Subcutaneous abdominal adipose tissue (tissue), 5 donors: Measurements from ENCODE around the gene REEP1.

Experiments used
- H3K27ac ChIP-seq: one replicate; pipeline ENCODE4 v1.7.0; 2013; ENCODE audit warnings: low read depth, mild to moderate bottlenecking, inconsistent platforms, low read length, moderate library complexity
- H3K27me3 ChIP-seq, 5 donors: one replicate each; pipeline ENCODE4 v1.7.0; 2013; ENCODE audit warnings: low read length in 5 of 5, inconsistent platforms in 1 of 5; ENCODE audit not compliant: control insufficient read depth in 5 of 5, insufficient read depth in 4 of 5
- H3K36me3 ChIP-seq, 5 donors: one replicate each; pipeline ENCODE4 v1.7.0; 2013; ENCODE audit warnings: low read length in 5 of 5; ENCODE audit not compliant: control insufficient read depth in 5 of 5, insufficient read depth in 5 of 5
- H3K4me1 ChIP-seq, 5 donors: one replicate each; pipeline ENCODE4 v1.7.0; 2013; ENCODE audit warnings: low read length in 5 of 5, mild to moderate bottlenecking in 3 of 5, moderate library complexity in 1 of 5; ENCODE audit not compliant: control insufficient read depth in 5 of 5, insufficient read depth in 5 of 5
- H3K4me3 ChIP-seq, 5 donors: one replicate each; pipeline ENCODE4 v1.7.0; 2013; ENCODE audit warnings: low read length in 5 of 5, low read depth in 1 of 5
- H3K9ac ChIP-seq, 5 donors: one replicate each; pipeline ENCODE4 v1.7.0; 2013; ENCODE audit warnings: low read length in 5 of 5, mild to moderate bottlenecking in 4 of 5, moderate library complexity in 3 of 5
- H3K9me3 ChIP-seq, 5 donors: one replicate each; pipeline ENCODE4 v1.7.0; 2013; ENCODE audit warnings: low read length in 5 of 5; ENCODE audit not compliant: control insufficient read depth in 5 of 5
- donor health status: healthy.
- donor health status: healthy.
- donor health status: healthy.
- donor health status: healthy.
- donor health status: healthy.

The REEP1 gene

GRCh38 chr2:86239745-86240144 lies 97.7 kb downstream of the REEP1 start:
- Histone ChIP-seq H3K4me3 (no peak overlapping the region), H3K36me3 (no peaks in the 10 kb centered on the region), H3K9ac (no peak overlapping the region), H3K27me3 (peaks cover 0 to 2% (median 0%) of the 10 kb centered on the region in 5 donors), H3K4me1 (peaks cover 0 to 17% (median 0%) of the 10 kb centered on the region in 5 donors), H3K9me3 (no peaks in the 10 kb centered on the region), H3K27ac (no peak overlapping the region)

DNA sequence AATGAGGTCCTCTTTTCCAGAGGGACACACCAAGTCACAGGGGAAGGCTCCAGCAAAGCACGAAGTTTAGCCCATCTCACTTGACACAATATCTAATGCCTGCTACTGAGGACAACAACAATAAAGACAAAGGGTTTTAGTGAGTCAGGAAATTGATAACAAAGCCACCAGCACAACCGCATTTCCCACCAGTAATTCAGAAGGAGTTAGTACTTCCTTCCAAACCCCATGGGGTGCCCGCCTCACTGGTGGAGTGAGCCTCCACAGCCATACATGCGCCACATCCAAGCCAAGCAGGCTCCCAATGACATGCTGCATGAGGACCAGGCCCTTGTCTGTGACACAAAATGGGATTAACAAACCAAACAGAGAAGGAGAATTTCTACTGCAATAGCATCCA lies 98.1 kb downstream of the REEP1 start:
- peaks cover 0 to 2% (median 0%) of the 10 kb centered on the region in 5 donors for H3K27me3 ChIP-seq
- no peak overlapping the region for H3K4me3 ChIP-seq
- H3K9ac ChIP-seq, result no peak overlapping the region
- H3K9me3 ChIP-seq, result no peaks in the 10 kb centered on the region
- no peaks in the 10 kb centered on the region for H3K36me3 ChIP-seq
- peaks cover 0 to 17% (median 0%) of the 10 kb centered on the region in 5 donors for H3K4me1 ChIP-seq
- H3K27ac ChIP-seq, result no peak overlapping the region

DNA sequence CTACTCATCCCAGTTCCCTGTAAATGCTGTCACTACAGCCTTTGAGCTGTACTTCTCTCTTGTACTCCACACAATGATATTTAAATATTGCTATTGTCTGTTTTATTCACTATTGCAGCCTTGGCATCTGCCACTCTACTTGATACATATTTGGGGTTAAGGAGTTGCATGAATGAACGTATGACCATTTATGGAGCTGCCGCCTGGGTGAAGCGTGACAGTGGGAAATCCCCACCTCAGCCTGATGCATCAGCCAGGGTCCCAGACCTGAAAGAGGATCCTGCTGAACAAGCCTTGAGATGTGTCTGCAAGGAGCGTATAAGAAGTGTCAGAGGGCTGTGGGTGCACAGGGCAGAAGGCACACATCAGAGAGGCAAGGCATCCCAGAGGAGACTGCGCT lies 99.1 kb downstream of the REEP1 start:
- no peaks in the 10 kb centered on the region for H3K9me3 ChIP-seq
- peaks cover 0 to 17% (median 0%) of the 10 kb centered on the region in 5 donors for H3K4me1 ChIP-seq
- peaks cover 0 to 2% (median 0%) of the 10 kb centered on the region in 5 donors for H3K27me3 ChIP-seq
- H3K9ac ChIP-seq, result no peak overlapping the region
- no peaks in the 10 kb centered on the region for H3K36me3 ChIP-seq
- no peak overlapping the region for H3K27ac ChIP-seq
- H3K4me3 ChIP-seq, result no peak overlapping the region

DNA sequence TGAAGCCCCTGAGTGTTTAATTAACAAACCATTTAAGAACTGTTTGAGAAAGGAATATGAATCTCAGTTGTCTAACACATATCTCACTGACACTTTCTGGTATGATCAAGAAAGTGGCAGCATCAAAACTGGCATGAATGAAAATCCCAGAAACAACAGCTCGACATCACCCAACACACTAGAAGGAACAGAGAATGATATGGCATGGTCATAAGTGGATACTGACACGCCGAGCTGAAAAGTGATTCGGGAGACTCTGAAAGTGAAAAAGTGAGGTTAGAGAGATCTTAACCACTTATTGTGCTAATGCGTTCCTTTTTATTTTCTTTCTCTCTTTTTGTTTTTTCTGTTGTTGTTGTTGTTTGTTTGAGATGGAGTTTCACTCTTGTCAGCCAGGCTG lies 100.3 kb downstream of the REEP1 start:
- Histone ChIP-seq H3K4me1 (peaks cover 0 to 17% (median 0%) of the 10 kb centered on the region in 5 donors), H3K27ac (no peak overlapping the region), H3K9ac (no peak overlapping the region), H3K9me3 (no peaks in the 10 kb centered on the region), H3K4me3 (no peak overlapping the region), H3K36me3 (no peaks in the 10 kb centered on the region), H3K27me3 (no peaks in the 10 kb centered on the region)

- H3K9me3 ChIP-seq, result no peaks in the 10 kb centered on the region
- no peak overlapping the region for H3K4me3 ChIP-seq
- H3K36me3 ChIP-seq, result no peaks in the 10 kb centered on the region
- H3K27me3 ChIP-seq, result peaks cover 0 to under 1% (median 0%) of the 10 kb centered on the region in 5 donors
- H3K27ac ChIP-seq, result no peak overlapping the region
- H3K9ac ChIP-seq, result no peak overlapping the region
- H3K4me1 ChIP-seq, result peaks cover 0 to 17% (median 0%) of the 10 kb centered on the region in 5 donors
These were observed 102.0 kb downstream of the REEP1 start for GRCh38 chr2:86235196-86235980.

- Histone ChIP-seq H3K36me3 (no peaks in the 10 kb centered on the region), H3K4me3 (no peak overlapping the region), H3K4me1 (peaks cover 0 to 15% (median 0%) of the 10 kb centered on the region in 5 donors), H3K9me3 (no peaks in the 10 kb centered on the region), H3K9ac (no peak overlapping the region), H3K27me3 (peaks cover 0 to 2% (median 0%) of the 10 kb centered on the region in 5 donors), H3K27ac (no peak overlapping the region)
These were observed 102.8 kb downstream of the REEP1 start for GRCh38 chr2:86234563-86235131.

DNA sequence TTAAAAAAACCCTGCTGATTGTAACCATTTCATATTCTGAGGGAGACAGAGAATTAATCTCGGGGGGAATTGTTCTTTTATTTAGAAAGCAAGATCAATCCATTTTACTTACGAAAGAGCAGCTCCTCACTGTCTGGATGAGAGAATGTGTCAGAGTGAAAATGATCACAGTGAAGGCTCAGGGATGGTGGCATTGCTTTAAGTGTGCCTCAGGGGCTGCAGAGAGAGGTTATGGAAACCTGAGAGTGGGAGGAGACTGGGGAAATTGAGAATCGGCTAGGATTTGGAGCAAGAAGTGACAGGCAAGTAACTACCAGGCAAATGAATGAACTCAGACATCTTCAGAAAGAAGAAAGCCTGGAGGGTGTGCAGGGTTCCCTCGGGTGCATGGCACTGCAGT lies 104.0 kb downstream of the REEP1 start:
- H3K27me3 ChIP-seq, result peaks cover 0 to 2% (median 0%) of the 10 kb centered on the region in 5 donors
- H3K27ac ChIP-seq, result no peak overlapping the region
- peaks cover 0 to 3% (median 0%) of the 10 kb centered on the region in 5 donors for H3K4me1 ChIP-seq
- no peaks in the 10 kb centered on the region for H3K36me3 ChIP-seq
- no peaks in the 10 kb centered on the region for H3K9me3 ChIP-seq
- no peak overlapping the region for H3K9ac ChIP-seq
- no peak overlapping the region for H3K4me3 ChIP-seq

DNA sequence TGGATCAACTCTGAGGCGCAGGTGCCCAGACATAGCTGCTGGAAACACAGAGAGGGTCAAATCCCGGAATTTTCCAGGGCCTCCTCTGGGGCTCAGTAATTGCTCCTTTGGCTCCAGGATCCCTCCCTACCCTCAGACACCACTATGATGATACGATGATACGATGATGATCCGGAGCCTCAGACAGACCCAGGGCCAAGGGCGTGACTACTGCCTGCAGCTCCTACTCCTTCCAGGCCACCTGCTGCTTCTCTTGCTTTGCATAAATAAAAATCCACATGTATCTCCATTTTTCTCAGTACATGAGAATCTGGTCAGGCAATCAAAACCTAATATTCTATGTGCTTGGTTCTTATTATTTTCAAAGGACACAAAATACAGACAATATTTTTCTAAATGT lies 104.5 kb downstream of the REEP1 start:
- H3K9me3 ChIP-seq, result no peaks in the 10 kb centered on the region

GRCh38 chr2:86232373-86232784 lies 105.0 kb downstream of the REEP1 start:
- H3K27me3 ChIP-seq, result peaks cover 0 to 2% (median 0%) of the 10 kb centered on the region in 5 donors
- no peaks in the 10 kb centered on the region for H3K9me3 ChIP-seq
- no peak overlapping the region for H3K27ac ChIP-seq
- no peak overlapping the region for H3K4me3 ChIP-seq
- H3K4me1 ChIP-seq, result no peaks in the 10 kb centered on the region
- no peaks in the 10 kb centered on the region for H3K36me3 ChIP-seq
- no peak overlapping the region for H3K9ac ChIP-seq

More for the DNA sequence above, 104.5 kb downstream of the REEP1 start:
- Histone ChIP-seq H3K36me3 (no peaks in the 10 kb centered on the region), H3K4me1 (no peaks in the 10 kb centered on the region), H3K27ac (no peak overlapping the region), H3K9ac (no peak overlapping the region), H3K4me3 (no peak overlapping the region), H3K27me3 (peaks cover 0 to 2% (median 0%) of the 10 kb centered on the region in 5 donors)

GRCh38 chr2:86231680-86232372 lies 105.6 kb downstream of the REEP1 start:
- H3K4me1 ChIP-seq, result no peaks in the 10 kb centered on the region
- H3K36me3 ChIP-seq, result no peaks in the 10 kb centered on the region
- no peak overlapping the region for H3K9ac ChIP-seq
- no peak overlapping the region for H3K27ac ChIP-seq
- H3K27me3 ChIP-seq, result peaks cover 0 to 2% (median 0%) of the 10 kb centered on the region in 5 donors
- H3K9me3 ChIP-seq, result no peaks in the 10 kb centered on the region
- no peak overlapping the region for H3K4me3 ChIP-seq
